Stimulated activated CD8-positive, alpha-beta memory T cell treated with anti-CD3 and anti-CD28 coated beads, Interleukin-12 subunit alpha, Interleukin-12 subunit beta, amount 100 ng/mL, for 24 hours (primary cell): ENCODE measurements around the gene FGF3.

Source experiments
- DNase-seq: peaks from one replicate; pipeline ENCODE4 v3.0.0-alpha.2; 2020; ENCODE audit errors: extremely low read depth

Gene FGF3

GRCh38 chr11:69818603-69819441 lies at the start of gene FGF3:
TSS of gene FGF3 (minus strand) at chr11:69819416. CDS start at chr11:69818933, 483 bp downstream.
- DNase-seq = no peak

DNA sequence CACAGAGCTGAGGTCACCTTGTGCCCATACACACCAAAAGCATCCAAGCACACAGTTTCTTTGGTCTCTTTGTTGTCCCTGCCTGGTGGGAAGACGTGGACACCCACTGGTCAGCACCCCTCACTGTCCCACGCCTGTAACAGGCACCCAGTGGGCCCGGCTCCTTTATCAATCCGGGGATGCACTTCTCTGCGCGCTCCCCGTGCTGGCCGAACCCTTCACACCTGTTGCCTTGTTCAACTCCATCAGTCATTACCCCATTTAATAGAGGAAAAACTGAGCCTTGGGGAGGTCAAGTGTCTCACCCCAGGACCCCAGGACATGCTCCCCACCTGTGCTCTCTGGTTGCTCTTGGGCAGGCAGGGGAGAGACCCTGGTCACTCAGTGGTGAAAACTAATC lies 49.7 kb upstream of the FGF3 start:
- no peak for DNase-seq

- DNase-seq = no peak
Measured at GRCh38 chr11:69868006-69868810, 49.0 kb upstream of the FGF3 start.

DNA sequence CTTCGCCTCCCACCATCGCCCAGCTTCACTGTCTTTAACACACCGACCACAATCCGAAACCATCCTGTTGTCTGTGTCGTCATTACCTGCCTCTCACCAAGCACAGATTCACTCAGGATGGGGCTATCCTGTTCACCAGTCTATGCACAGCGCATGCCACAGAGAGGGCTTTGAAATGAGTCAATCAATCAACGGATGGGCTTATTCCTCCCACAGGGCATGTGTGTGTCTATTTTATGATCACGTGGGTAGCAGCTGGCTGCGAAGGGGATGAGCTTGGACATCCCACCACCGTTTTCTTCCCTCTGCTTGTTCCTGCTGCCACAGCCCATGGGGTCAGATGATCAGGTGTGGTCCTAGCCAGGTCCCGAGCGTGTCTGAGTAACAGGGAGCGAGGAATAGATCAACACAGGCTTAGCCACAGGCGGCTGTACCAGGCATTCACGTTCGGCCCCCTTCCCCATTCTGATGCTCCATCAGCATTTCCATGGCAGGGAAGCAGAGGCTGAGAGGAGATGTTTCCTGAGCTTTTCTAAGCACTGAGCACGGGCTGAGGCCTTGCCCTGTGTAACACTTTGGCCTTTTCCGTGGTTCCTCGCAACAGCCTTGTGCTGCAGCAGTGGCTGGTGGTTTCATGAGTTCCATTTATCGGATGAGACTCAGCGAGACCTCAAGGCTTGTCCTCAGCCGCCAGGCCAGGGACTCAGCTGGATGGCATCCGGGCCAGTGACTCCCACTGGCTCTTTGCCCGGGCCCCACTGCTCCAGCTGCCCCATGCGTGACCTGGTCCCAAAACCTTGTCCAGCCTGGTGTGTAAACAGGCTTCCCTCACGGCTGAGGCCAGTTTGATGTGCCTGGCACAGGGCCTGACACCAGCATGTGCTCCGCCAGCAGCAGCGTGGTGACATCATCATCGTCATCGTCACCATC lies 48.1 kb upstream of the FGF3 start:
- no peak for DNase-seq

DNA sequence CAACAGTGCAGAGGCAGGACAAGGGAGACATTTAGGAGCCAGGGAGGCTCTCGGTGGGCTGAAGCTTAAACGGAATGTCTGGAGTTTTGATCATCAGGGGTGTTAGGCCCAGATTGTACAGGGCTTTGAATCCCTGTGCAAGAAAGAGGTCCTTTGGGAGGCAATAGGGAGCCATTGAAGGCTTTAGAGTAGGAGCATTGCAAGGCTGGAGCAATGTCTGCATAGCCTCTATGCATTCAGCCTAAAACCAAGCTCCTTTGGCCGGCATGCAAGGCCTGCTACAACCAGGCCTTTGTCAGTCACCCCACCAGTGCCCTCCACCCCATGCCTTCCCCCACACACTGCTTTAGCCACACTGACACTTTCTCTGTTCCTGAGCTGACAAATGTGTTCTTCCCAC lies 47.4 kb upstream of the FGF3 start:
- no peak for DNase-seq

DNA sequence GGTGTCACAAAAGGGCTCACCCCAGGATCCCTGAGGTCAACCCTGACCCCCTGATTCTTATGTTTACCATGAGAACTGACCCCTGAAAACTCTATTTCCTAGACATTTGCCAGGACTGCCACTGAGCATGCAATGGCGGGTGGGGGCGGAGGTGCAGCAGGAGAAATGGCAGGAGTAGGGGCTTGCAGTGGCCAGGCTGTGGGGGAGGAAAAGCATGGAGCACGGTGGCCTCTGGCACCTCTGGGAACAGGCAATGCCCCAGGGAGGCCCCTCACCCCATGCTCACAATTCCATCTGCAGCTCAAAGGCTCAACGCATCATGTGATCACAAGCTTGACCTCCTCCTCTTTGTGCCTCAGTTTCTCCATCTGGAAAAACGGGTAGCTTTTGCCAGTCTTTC lies 46.5 kb upstream of the FGF3 start:
- DNase-seq = no peak

- DNase-seq = no peak
Measured at GRCh38 chr11:69864686-69865661, 45.8 kb upstream of the FGF3 start.

DNA sequence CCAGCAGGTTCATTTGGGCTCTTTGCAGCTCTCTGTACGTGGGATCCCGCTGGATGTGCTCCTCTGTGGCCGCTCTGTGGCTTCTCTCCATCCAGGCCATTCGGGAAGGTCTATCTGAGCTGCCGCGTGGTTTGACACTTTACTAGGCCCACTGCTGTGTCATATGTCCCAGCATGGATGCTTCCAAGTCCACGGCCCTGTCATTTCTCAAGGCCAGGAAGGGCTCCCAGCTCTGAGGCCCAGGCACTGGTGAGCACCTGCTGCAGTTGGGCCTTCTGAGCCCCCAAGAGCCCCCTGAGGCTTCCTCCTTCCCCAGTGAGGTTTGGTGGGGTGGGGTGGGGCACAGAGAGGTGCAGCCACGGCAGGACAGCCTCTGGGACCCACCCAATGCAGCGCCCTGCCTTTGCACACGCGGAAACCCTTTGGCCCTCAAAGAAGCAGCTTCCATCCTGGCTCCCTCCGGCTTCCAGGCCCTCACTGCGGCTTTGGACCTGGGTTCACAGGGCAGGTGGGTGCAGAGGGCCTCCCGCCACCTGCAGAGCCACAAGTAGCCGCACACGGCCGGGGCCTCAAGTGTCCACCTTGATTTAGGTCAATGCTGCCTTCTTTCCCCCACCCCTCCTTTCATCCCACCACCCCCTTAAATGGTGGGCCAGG lies 44.5 kb upstream of the FGF3 start:
- no peak for DNase-seq

DNA sequence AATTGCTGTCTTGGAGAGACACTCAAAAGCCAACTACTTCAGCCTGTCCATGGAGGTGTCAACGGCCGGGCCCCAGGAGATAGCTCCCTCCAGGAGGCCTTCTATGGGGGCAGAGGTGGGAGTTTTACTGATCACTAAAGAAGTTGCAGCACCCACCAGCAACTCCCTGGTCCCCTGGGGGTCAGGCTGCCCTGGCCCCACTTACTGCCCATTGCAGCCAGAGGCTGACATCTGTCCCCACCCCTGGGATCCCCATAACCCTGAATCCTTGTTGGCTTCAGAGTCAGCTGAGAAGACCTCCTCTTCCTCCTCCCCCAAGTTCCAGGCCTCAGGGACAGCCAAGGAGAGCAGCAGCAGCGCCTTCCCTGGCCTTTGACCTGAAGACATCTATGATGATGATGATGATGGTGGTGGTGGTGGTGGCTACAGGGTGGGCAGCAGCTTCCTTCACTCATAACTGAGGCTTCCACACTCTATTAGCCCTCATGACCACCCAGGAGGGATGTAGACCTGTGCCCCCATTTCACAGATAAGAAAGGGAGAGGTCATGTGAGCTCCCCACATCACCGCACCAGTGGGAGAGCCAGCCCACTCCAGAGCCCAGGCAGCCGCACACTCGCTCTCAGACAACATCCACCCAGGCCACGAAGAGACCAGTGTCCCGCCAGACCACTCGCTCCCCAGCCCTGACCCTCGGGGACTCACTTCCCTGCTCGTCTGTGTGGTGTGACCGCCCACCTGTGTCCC lies 43.8 kb upstream of the FGF3 start:
- DNase-seq = no peak

DNA sequence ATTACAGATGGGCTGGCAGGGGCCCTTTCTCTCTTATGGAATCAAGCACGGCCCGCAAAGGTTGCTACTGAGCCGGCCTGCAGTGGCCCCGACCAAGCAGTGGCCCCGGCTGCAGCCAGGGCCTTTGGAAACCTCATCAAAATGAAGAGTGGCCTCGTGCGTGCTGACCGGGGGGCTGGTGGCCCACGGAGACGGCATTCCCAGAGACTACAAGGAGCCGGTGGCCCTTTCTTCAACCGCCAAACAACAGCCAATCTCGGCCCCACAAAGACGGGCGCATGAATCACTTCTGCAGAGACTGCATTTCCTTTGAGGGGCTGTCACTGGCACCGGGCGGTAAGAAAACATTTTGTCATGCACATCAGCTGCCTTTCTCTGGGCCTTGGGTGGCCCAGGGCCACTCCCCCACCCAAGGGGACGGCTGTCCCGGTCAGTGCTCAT lies 43.1 kb upstream of the FGF3 start:
- DNase-seq = no peak

GRCh38 chr11:69861901-69862300 lies 42.7 kb upstream of the FGF3 start:
- no peak for DNase-seq

GRCh38 chr11:69860796-69861445 lies 41.7 kb upstream of the FGF3 start:
- DNase-seq = no peak

- no peak for DNase-seq
Measured at GRCh38 chr11:69860244-69860643, 41.0 kb upstream of the FGF3 start.

- DNase-seq = no peak
Measured at GRCh38 chr11:69859275-69859934, 40.2 kb upstream of the FGF3 start.

DNA sequence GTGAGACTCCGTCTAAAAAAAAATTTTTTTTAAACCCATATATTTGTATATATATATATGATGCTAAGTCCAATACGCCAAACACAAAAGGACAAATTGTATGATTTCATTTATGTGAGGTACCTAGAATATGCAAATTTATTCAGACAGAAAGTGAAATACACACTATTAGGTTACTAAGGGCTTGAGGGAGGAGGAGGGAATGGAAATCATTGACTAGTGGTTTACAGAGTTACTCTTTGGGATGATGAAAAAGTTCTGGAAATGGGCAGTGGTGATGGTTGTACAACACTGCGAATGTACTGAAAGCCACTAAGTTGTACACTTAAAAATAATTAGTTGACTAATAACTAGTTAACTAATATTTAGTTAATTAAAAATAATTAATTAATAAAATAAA lies 36.2 kb upstream of the FGF3 start:
- DNase-seq = no peak

- DNase-seq = no peak
Measured at GRCh38 chr11:69854713-69855112, 35.5 kb upstream of the FGF3 start.

GRCh38 chr11:69852056-69852455 lies 32.8 kb upstream of the FGF3 start:
- no peak for DNase-seq

DNA sequence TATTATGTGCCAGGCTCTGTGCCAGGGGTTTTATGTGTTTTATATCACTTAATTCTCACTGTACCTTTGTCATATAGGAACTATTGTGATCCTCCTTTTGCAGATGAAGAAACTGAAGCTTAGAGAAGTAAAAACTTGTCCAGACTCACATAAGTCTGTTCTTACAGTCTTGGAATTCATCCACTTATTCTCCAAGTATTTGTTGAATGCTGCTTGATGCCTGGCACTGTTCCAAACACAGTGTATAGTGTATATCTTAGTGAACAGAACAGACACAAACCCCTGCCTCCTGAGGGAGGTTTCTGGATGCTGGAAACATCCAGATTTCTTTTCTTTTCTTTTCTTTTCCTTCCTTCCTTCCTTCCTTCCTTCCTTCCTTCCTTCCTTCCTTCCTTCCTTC lies 29.0 kb upstream of the FGF3 start:
- no peak for DNase-seq
